DND-41 (cell line): ENCODE measurements around the gene BACE1.

Experiments used
- ATAC-seq: fragments of 200-7000 bp; cut with Tn5 transposase; 3 replicates; pipeline ENCODE4 v1.9.1; 2021; ENCODE audit warnings: low read depth; ENCODE audit not compliant: insufficient read depth
- DNase-seq: peaks from one replicate; pipeline ENCODE4 v3.0.0-alpha.2; 2020
- H2AFZ ChIP-seq: 2 replicates; pipeline ENCODE4 v1.6.0; 2012; ENCODE audit warnings: low read depth, low read length
- H3K27ac ChIP-seq: 2 replicates; pipeline ENCODE4 v1.5.1; 2012; ENCODE audit warnings: low read length, inconsistent platforms
- H3K27me3 ChIP-seq: fragments of 200-600 bp; sonication (generic); 2 replicates; pipeline ENCODE4 v1.6.0; 2012; ENCODE audit warnings: low read length, mild to moderate bottlenecking, inconsistent platforms; ENCODE audit not compliant: insufficient read depth, poor library complexity
- H3K36me3 ChIP-seq: 2 replicates; pipeline ENCODE4 v1.5.1; 2012; ENCODE audit warnings: low read length, inconsistent platforms; ENCODE audit not compliant: insufficient read depth
- H3K4me1 ChIP-seq: 2 replicates; pipeline ENCODE4 v1.5.1; 2012; ENCODE audit warnings: mild to moderate bottlenecking, low read length; ENCODE audit not compliant: insufficient read depth
- H3K4me2 ChIP-seq: 2 replicates; pipeline ENCODE4 v1.6.0; 2012; ENCODE audit warnings: mild to moderate bottlenecking, moderate library complexity, low read length, inconsistent platforms; ENCODE audit not compliant: insufficient read depth
- H3K4me3 ChIP-seq, 2 experiments: fragments of 200-600 bp in 1 of 2; shearing (Covaris generic) in 1 of 2; 2 replicates each; pipeline ENCODE4 v1.5.1; 2012 to 2016; ENCODE audit warnings: inconsistent platforms in 2 of 2, low read length in 2 of 2, mild to moderate bottlenecking in 2 of 2, low read depth in 1 of 2, moderate library complexity in 1 of 2
- H3K79me2 ChIP-seq: 2 replicates; pipeline ENCODE4 v1.6.0; 2012; ENCODE audit warnings: low read length, inconsistent platforms; ENCODE audit not compliant: insufficient read depth
- H3K9ac ChIP-seq: 2 replicates; pipeline ENCODE4 v1.6.0; 2012; ENCODE audit warnings: low read depth, mild to moderate bottlenecking, inconsistent platforms, low read length, moderate library complexity
- H3K9me3 ChIP-seq: 2 replicates; pipeline ENCODE4 v1.5.1; 2012; ENCODE audit warnings: low read length, moderate library complexity, mild to moderate bottlenecking, inconsistent platforms; ENCODE audit not compliant: insufficient read depth, severe bottlenecking
- H4K20me1 ChIP-seq: 2 replicates; pipeline ENCODE4 v1.6.0; 2012; ENCODE audit warnings: low read length; ENCODE audit not compliant: insufficient read depth
- CTCF ChIP-seq: IDR thresholded peaks from 2 replicates; pipeline ENCODE4 v1.5.1; 2012; ENCODE audit warnings: borderline replicate concordance, low read length, moderate library complexity, mild to moderate bottlenecking; ENCODE audit not compliant: poor library complexity, severe bottlenecking; ENCODE audit errors: extremely low read depth
- EZH2 ChIP-seq: IDR thresholded peaks from 3 replicates; pipeline ENCODE4 v1.6.1; 2012; ENCODE audit warnings: borderline replicate concordance, low read depth, mild to moderate bottlenecking, moderate library complexity, low read length, inconsistent platforms; ENCODE audit not compliant: severe bottlenecking

Gene BACE1

GRCh38 chr11:117334896-117335295, 18.8 kb upstream of the BACE1 start:
- DNase-seq = no peak
- no peaks in the 10 kb centered on the region for H3K4me1 ChIP-seq
- H3K79me2 ChIP-seq = no peaks in the 10 kb centered on the region
- no peak overlapping the region for H2AFZ ChIP-seq
- no peaks in the 10 kb centered on the region for H4K20me1 ChIP-seq
- H3K27me3 ChIP-seq = no peaks in the 10 kb centered on the region
- H3K9ac ChIP-seq = no peak overlapping the region
- no peaks in the 10 kb centered on the region for H3K36me3 ChIP-seq
- no peak for ATAC-seq
- no peak for TF ChIP-seq CTCF
- TF ChIP-seq EZH2 = no peak
- no peak overlapping the region for H3K4me3 ChIP-seq
- H3K4me2 ChIP-seq = no peak overlapping the region
- H3K9me3 ChIP-seq = no peaks in the 10 kb centered on the region
- H3K27ac ChIP-seq = no peak overlapping the region

GRCh38 chr11:117333917-117334316, 17.9 kb upstream of the BACE1 start:
- Histone ChIP-seq H3K36me3 (no peaks in the 10 kb centered on the region), H3K4me1 (peaks cover 7% of the 10 kb centered on the region), H3K79me2 (no peaks in the 10 kb centered on the region), H3K27ac (no peak overlapping the region), H4K20me1 (no peaks in the 10 kb centered on the region), H2AFZ (no peak overlapping the region), H3K27me3 (no peaks in the 10 kb centered on the region), H3K4me3 (no peak overlapping the region), H3K9ac (no peak overlapping the region), H3K9me3 (no peaks in the 10 kb centered on the region), H3K4me2 (no peak overlapping the region)
- DNase-seq = no peak
- no peak for ATAC-seq
- no peak for TF ChIP-seq CTCF

GRCh38 chr11:117332843-117333242, 16.8 kb upstream of the BACE1 start:
- DNase-seq (no peak), ATAC-seq (no peak)
- Histone ChIP-seq H3K4me3 (no peak overlapping the region), H4K20me1 (no peaks in the 10 kb centered on the region), H3K9me3 (no peaks in the 10 kb centered on the region), H3K27ac (no peak overlapping the region), H3K4me1 (peaks cover 14% of the 10 kb centered on the region), H2AFZ (no peak overlapping the region), H3K36me3 (no peaks in the 10 kb centered on the region; the same call in 1 of the 2 replicates), H3K9ac (no peak overlapping the region), H3K27me3 (no peaks in the 10 kb centered on the region), H3K79me2 (no peaks in the 10 kb centered on the region), H3K4me2 (no peak overlapping the region)
- TF ChIP-seq CTCF = no peak
- no peak for TF ChIP-seq EZH2

- Histone ChIP-seq H3K27ac (peak overlapping the region; percentile 54), H2AFZ (peak overlapping the region; percentile 84), H3K4me3 (peak overlapping the region; percentile 74 to 84), H3K9me3 (no peaks in the 10 kb centered on the region), H3K9ac (peak overlapping the region; percentile 69), H3K27me3 (no peaks in the 10 kb centered on the region), H4K20me1 (no peaks in the 10 kb centered on the region), H3K4me1 (peaks cover 21% of the 10 kb centered on the region), H3K79me2 (no peaks in the 10 kb centered on the region), H3K36me3 (no peaks in the 10 kb centered on the region; the same call in 1 of the 2 replicates), H3K4me2 (peak overlapping the region; percentile 82)
- no peak for TF ChIP-seq CTCF
- TF ChIP-seq EZH2 = no peak
- DNase-seq (no peak), ATAC-seq (0 out of 3 replicates have a peak, but pooled peaks have one; percentile 4)
Observed at GRCh38 chr11:117328375-117329010, 12.4 kb upstream of the BACE1 start.
